ENCODE results near the gene TTYH3.
"Not testable (repeated sequence)": the region's sequence is repeated elsewhere in the genome, so short reads cannot be mapped to it uniquely, and the experiment has no call there.

The TTYH3 gene

GRCh38 chr7:2665359-2665791, 33.6 kb downstream of the TTYH3 start:
- no peak for DNase-seq (ENCODE audit: low read depth, low spot score)

DNA sequence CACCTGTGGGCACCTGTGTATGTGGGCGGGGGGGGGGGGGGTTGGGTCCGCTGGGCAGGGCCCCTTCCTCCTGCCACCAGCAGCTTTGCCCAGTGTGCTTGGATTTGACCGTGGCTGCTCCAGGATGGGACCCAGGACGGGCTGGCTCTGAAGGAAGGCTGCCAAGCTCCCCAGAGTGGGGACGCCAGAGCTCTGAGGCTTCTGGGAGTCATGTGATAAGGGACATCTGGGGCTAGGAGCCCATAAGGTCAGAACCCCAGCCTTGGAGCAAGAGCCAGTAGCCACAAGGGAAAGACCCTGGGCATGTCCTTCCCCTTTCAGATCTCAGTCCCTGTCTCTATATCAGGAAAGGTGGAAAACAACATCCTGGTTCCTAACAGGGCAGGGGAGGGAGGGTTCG, 34.4 kb downstream of the TTYH3 start:
- DNase-seq (ENCODE audit: low read depth, low spot score), result no peak

- no peak for DNase-seq (ENCODE audit: low read depth, low spot score)
Observed at GRCh38 chr7:2666588-2667250, 34.9 kb downstream of the TTYH3 start.

DNA sequence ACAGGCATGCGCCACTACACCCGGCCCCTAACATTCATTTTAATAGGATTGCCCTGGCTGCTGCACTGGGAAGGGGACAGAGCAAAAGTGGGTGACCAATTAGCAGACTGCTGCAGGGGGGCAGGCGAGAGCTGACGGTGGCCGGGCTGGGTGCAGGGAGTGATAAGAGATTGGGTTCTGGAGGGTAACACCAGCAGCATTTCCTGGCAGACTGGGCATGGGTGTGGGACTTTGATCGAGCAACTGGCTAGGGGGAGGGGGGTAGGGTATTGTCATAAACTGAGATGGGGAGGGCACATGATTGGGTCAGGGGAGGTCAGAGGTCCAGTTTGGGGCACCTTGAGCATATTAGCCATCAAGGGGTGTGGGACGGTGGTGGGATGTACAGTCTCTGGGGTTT, 36.1 kb downstream of the TTYH3 start:
- no peak for DNase-seq (ENCODE audit: low read depth, low spot score)

GRCh38 chr7:2668401-2668800, 36.6 kb downstream of the TTYH3 start:
- no peak for DNase-seq (ENCODE audit: low read depth, low spot score)

- DNase-seq (ENCODE audit: low read depth, low spot score), result no peak
Observed at GRCh38 chr7:2670171-2670570, 38.4 kb downstream of the TTYH3 start.

GRCh38 chr7:2670720-2671391, 39.1 kb downstream of the TTYH3 start:
- peak; percentile 44 for DNase-seq (ENCODE audit: low read depth, low spot score)

DNA sequence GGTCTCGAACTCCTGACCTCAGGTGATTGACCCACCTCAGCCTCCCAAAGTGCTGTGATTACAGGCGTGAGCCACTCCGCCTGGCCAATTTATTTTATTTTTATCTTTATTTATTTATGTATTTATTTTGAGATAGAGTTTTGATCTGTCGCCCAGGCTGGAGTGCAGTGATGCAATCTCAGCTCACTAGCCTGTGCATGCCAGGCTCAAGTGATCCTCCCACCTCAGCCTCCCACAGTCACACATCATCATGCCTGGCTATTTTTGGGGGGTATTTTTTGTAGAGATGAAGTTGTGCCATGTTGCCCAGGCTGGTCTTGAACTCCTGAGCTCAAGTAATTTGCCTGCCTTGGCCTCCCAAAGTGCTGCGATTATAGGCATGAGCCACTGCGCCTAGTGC, 41.4 kb downstream of the TTYH3 start:
- DNase-seq (ENCODE audit: low read depth, low spot score), result not testable (repeated sequence)

DNA sequence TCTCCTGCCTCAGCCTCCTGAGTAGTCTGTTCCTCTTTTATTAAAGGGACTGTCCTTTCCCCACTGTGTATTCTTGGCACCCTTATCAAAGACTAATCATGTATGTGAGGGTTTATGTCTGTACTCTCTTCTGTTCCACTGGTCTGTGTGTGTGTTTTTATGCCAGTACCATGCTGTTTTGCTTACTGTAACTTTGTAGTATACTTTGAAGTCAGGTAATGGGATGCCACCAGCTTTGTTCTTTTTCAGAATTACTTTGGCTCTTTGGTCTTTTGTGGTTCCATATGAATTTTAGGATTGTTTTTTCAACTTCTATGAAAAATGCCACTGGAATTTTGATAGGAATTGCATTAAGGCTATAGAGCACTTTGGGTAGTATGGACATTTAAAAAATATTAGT, 42.1 kb downstream of the TTYH3 start:
- DNase-seq (ENCODE audit: low read depth, low spot score), result no peak

GRCh38 chr7:2675256-2675764, 43.5 kb downstream of the TTYH3 start:
- no peak for DNase-seq (ENCODE audit: low read depth, low spot score)

GRCh38 chr7:2676576-2676975, 44.8 kb downstream of the TTYH3 start:
- DNase-seq (ENCODE audit: low read depth, low spot score), result not testable (repeated sequence)

DNA sequence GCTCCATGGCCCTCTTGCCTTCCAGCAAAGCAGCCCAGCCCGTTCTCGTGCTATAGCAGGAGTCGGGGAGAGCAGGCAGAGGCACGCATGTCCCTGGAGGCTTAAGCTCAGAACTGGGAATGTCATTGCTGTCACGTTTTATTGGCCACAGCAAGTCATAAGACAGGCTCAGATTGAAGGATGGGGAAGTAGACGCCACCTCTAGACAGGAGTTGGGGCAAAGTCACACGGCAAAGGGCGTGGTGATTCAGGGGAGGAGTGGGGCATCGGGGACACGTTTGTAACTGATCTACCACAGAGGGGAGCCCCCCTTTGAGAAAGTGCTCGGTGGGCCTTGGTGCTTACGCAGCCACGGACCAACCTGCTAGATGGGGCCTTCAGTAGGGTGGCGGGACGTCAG, 46.7 kb downstream of the TTYH3 start:
- not testable (repeated sequence) for DNase-seq (ENCODE audit: low read depth, low spot score)

DNA sequence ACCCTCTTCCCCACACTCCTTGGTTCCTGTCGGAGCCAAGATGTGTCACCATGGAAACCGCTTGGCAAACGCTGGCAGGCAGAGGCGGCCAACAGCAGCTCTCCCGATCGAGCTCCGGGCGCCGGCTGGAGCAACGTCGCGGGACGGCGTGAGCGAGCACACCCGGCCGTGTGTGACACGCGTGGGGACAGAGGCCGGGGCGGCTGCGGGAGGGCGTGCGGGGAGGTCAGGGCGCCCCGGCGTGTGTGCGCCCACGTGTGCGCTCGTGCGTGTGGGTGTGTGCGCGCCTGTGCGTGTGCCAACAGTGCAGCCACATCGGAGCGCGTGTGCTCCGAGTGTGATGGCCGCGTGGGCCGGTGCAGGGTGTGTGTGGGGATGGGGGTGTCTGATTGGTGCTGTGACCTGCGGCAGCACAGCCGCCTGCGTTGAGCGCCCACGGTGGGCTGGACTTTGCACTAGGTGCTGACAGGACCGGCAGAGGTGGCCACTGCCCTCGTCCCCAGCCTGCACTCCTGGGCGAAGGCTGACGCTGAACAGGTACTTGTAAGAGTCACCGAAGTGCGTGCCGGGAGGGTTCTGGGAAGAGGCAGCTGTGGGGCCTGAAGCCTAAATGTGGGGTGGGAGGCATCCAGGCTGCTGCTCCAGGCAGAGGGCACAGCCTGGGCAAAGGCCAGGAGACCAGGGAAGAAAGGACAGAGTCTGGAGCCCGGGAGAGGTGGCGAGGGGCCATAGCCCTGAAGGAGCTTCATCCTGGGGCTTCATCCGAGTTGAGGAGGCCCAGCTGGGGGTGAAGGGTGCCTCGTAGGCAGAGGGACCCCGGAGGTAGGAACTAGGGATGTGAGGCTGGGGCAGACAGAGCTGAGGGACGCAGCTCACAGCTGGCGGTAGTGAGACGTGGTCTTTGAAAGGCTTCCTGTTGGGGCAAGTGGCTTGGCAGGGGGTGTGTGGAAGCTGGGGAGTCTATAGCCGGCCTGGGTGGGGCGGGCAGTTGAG, 47.6 kb downstream of the TTYH3 start:
- DNase-seq (ENCODE audit: low read depth, low spot score), result not testable (repeated sequence)

- DNase-seq (ENCODE audit: low read depth, low spot score), result no peak
Observed at GRCh38 chr7:2680256-2680655, 48.5 kb downstream of the TTYH3 start.

GRCh38 chr7:2680792-2681490, 49.2 kb downstream of the TTYH3 start:
- no peak for DNase-seq (ENCODE audit: low read depth, low spot score)

GRCh38 chr7:2681929-2682799, 50.4 kb downstream of the TTYH3 start:
- no peak for DNase-seq (ENCODE audit: low read depth, low spot score)

GRCh38 chr7:2684501-2684900, 52.7 kb downstream of the TTYH3 start:
- DNase-seq (ENCODE audit: low read depth, low spot score), result no peak

- DNase-seq (ENCODE audit: low read depth, low spot score), result no peak
Observed at GRCh38 chr7:2686101-2686500, 54.3 kb downstream of the TTYH3 start.

- DNase-seq (ENCODE audit: low read depth, low spot score), result no peak
Observed at GRCh38 chr7:2687338-2687869, 55.6 kb downstream of the TTYH3 start.

DNA sequence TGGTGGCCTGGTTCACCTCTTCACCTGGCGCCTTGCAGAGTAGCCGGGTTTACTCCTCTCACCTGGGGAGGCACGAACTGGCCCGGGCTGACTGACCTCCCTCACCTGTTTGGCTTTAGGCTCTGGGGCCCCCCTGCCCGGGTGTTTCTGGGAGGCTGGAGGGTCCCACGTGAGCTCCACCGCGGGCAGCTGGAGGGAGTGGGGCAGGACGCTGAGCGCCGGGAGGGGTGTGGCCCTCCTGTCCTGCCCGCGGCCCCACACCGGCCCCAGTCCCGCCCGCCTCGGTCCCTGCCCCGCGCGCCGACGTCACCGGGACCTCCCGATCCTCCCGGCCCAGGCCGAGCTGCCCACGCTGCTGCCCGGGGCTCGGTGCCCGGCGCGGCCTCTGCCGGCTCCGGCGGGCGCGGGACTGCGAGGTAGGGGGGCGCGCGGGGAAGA, 56.1 kb downstream of the TTYH3 start, which contains the start of gene AMZ1:
Gene AMZ1, plus strand, starts transcription at position 322 of the 438 bp plus-strand sequence. CDS start 12,250 bp downstream, outside the sequence.
- DNase-seq (ENCODE audit: low read depth, low spot score), result no peak

Data from activated naive CD8-positive, alpha-beta T cell treated with anti-CD3 and anti-CD28 coated beads, Interleukin-2, amount 50 U/mL, for 16 hours (primary cell).